ENCODE measurements around the gene MAP9.

GRCh38 chr4:155304375-155304774 is 72.4 kb downstream of the MAP9 start:
- TF ChIP-seq CTCF (conservative IDR thresholded peaks at IDR 0.05; ENCODE audit: low read length) (no peak), EZH2phosphoT487 (IDR thresholded peaks at IDR 0.05; ENCODE audit: borderline replicate concordance, low read depth, low read length) (no peak)

Measured in OCI-LY7 (cell line).